ENCODE results near the gene GRM7. TPM values are rescaled to one million over a fixed set of nuclear protein-coding genes. Genes with fewer than 3 reads are reported as not detected.

The GRM7 gene
- total RNA-seq, 6 experiments from 2014 or later = not detected

- Mint-ChIP-seq H3K36me3 (ENCODE audit: low read depth) (no peaks in the 10 kb centered on the region), H3K27me3 (ENCODE audit: insufficient read depth) (no peaks in the 10 kb centered on the region), H3K9me3 (peaks cover 40% of the 10 kb centered on the region), H3K4me1 (ENCODE audit: low read depth) (no peaks in the 10 kb centered on the region), H3K27ac (no peak overlapping the region), H3K4me3 (no peak overlapping the region)
- DNase-seq = no peak
- no peak for TF ChIP-seq CTCF (IDR thresholded peaks at IDR 0.05)
Measured at GRCh38 chr3:7508821-7509220, 647.9 kb downstream of the GRM7 start.

- Mint-ChIP-seq H3K27ac (no peak overlapping the region), H3K9me3 (peaks cover 30% of the 10 kb centered on the region), H3K4me1 (ENCODE audit: low read depth) (no peaks in the 10 kb centered on the region), H3K36me3 (ENCODE audit: low read depth) (no peaks in the 10 kb centered on the region), H3K27me3 (ENCODE audit: insufficient read depth) (no peaks in the 10 kb centered on the region; the same call in 1 of the 2 replicates), H3K4me3 (no peak overlapping the region)
- no peak for DNase-seq
- TF ChIP-seq CTCF (IDR thresholded peaks at IDR 0.05) = no peak
Measured at GRCh38 chr3:7512048-7512447, 651.1 kb downstream of the GRM7 start.

GRCh38 chr3:7518026-7518425 lies 657.1 kb downstream of the GRM7 start:
- no peak for DNase-seq
- H3K4me3 Mint-ChIP-seq = no peak overlapping the region
- no peaks in the 10 kb centered on the region for H3K36me3 Mint-ChIP-seq (ENCODE audit: low read depth)
- H3K27ac Mint-ChIP-seq = no peak overlapping the region
- H3K4me1 Mint-ChIP-seq (ENCODE audit: low read depth) = no peaks in the 10 kb centered on the region
- peaks cover 2% of the 10 kb centered on the region for H3K27me3 Mint-ChIP-seq (ENCODE audit: insufficient read depth)
- TF ChIP-seq CTCF (IDR thresholded peaks at IDR 0.05) = no peak
- H3K9me3 Mint-ChIP-seq = peaks cover 35% of the 10 kb centered on the region

GRCh38 chr3:7518456-7518855 lies 657.5 kb downstream of the GRM7 start:
- DNase-seq = no peak
- no peak for TF ChIP-seq CTCF (IDR thresholded peaks at IDR 0.05)
- no peaks in the 10 kb centered on the region for H3K36me3 Mint-ChIP-seq (ENCODE audit: low read depth)
- H3K4me1 Mint-ChIP-seq (ENCODE audit: low read depth) = no peaks in the 10 kb centered on the region
- peaks cover 37% of the 10 kb centered on the region for H3K9me3 Mint-ChIP-seq
- H3K4me3 Mint-ChIP-seq = no peak overlapping the region
- H3K27me3 Mint-ChIP-seq (ENCODE audit: insufficient read depth) = peaks cover 2% of the 10 kb centered on the region
- H3K27ac Mint-ChIP-seq = no peak overlapping the region

GRCh38 chr3:7520059-7520458 lies 659.1 kb downstream of the GRM7 start:
- no peaks in the 10 kb centered on the region for H3K4me1 Mint-ChIP-seq (ENCODE audit: low read depth)
- H3K4me3 Mint-ChIP-seq = no peak overlapping the region
- no peak overlapping the region for H3K27ac Mint-ChIP-seq
- peaks cover 2% of the 10 kb centered on the region for H3K27me3 Mint-ChIP-seq (ENCODE audit: insufficient read depth)
- DNase-seq = no peak
- peaks cover 37% of the 10 kb centered on the region for H3K9me3 Mint-ChIP-seq
- TF ChIP-seq CTCF (IDR thresholded peaks at IDR 0.05) = no peak
- H3K36me3 Mint-ChIP-seq (ENCODE audit: low read depth) = no peaks in the 10 kb centered on the region

- Mint-ChIP-seq H3K4me1 (ENCODE audit: low read depth) (no peaks in the 10 kb centered on the region), H3K9me3 (peaks cover 37% of the 10 kb centered on the region), H3K36me3 (ENCODE audit: low read depth) (no peaks in the 10 kb centered on the region; the same call in 1 of the 2 replicates), H3K27me3 (ENCODE audit: insufficient read depth) (peaks cover 2% of the 10 kb centered on the region), H3K27ac (no peak overlapping the region), H3K4me3 (no peak overlapping the region)
- TF ChIP-seq CTCF (IDR thresholded peaks at IDR 0.05) = no peak
- no peak for DNase-seq
Measured at GRCh38 chr3:7520593-7520992, 659.7 kb downstream of the GRM7 start.

Measured in HFFc6 (cell line).